GM12878 (cell line): ENCODE measurements around the gene MFSD1. TPM values are rescaled to one million over a fixed set of nuclear protein-coding genes. Genes with fewer than 3 reads are reported as not detected.

Experiments
- BMI1 ChIP-seq: fragments of 450-650 bp; IDR thresholded peaks from 2 replicates; pipeline ENCODE4 v1.6.1; 2016; ENCODE audit warnings: mild to moderate bottlenecking, moderate library complexity, borderline replicate concordance
- CHD2 ChIP-seq: IDR thresholded peaks from 2 replicates; pipeline ENCODE4 v1.6.1; 2011; ENCODE audit warnings: low read depth, low read length, improper control_type of control experiment, borderline replicate concordance
- CREB1 ChIP-seq: IDR thresholded peaks from 2 replicates; pipeline ENCODE4 v1.6.1; 2012; ENCODE audit warnings: low read depth, mild to moderate bottlenecking, inconsistent platforms
- IRF4 ChIP-seq: IDR thresholded peaks from 2 replicates; pipeline ENCODE4 v1.6.1; 2011; ENCODE audit warnings: low read depth, low read length
- SREBF1 ChIP-seq: IDR thresholded peaks from 2 replicates; pipeline ENCODE4 v1.6.1; 2012; ENCODE audit warnings: mild to moderate bottlenecking, low read length
- SREBF2 ChIP-seq: IDR thresholded peaks from 2 replicates; pipeline ENCODE4 v1.6.1; 2012; ENCODE audit warnings: mild to moderate bottlenecking, low read length
- YY1 ChIP-seq: IDR thresholded peaks from 2 replicates; pipeline ENCODE4 v1.6.1; 2011; ENCODE audit warnings: low read depth, mild to moderate bottlenecking, low read length
- ZNF24 ChIP-seq: fragments of 450-650 bp; IDR thresholded peaks from 2 replicates; pipeline ENCODE4 v1.6.1; 2017; ENCODE audit warnings: antibody characterized with exemption, mild to moderate bottlenecking
- polyA plus RNA-seq, 11 experiments: library from polyadenylated mRNA; depleted of rRNA in 4 of 11; unstranded in 6 of 11; stranded (reverse) in 5 of 11; fragments of >200 nt; fragmentation: Nextera tagmentation in 4 of 11; fragmentation: Illumina TruSeq in 1 of 11; extraction: Ambion mirVana in 4 of 11; extraction: Trizol in 1 of 11; gene quantifications; 1 replicate in 1 of 11; 2 replicates in 10 of 11; pipeline versions ENCODE4 v1.2.1 to v1.2.3, GENCODE V29; 2011 to 2016; ENCODE audit warnings: inconsistent platforms in 2 of 11, missing spikeins in 2 of 11, low read depth in 1 of 11
- total RNA-seq, 4 experiments: library from RNA; depleted of rRNA in 3 of 4; stranded (reverse); fragments of >200 nt in 3 of 4; fragmentation: Illumina TruSeq in 1 of 4; extraction: Trizol in 1 of 4; gene quantifications; 2 replicates each; pipeline versions ENCODE4 v1.2.1 to v1.2.3, GENCODE V29; 2013 to 2021
- TF ChIP-seq, protein P1 (sequence below): IDR thresholded peaks from 2 replicates; pipeline ENCODE4 v1.6.1; 2012; ENCODE audit warnings: improper control_type of control experiment, low read depth, low read length; ENCODE audit not compliant: insufficient replicate concordance
- TF ChIP-seq, protein P2 (sequence below): IDR thresholded peaks from 2 replicates; pipeline ENCODE4 v1.6.1; 2012; ENCODE audit warnings: low read depth, low read length, improper control_type of control experiment
- TF ChIP-seq, protein P3 (sequence below): fragments of 450-650 bp; IDR thresholded peaks from 2 replicates; pipeline ENCODE4 v1.6.1; 2016; ENCODE audit warnings: mild to moderate bottlenecking
- TF ChIP-seq, protein P4 (sequence below): fragments of 450-650 bp; IDR thresholded peaks from 2 replicates; pipeline ENCODE4 v1.6.1; 2017; ENCODE audit warnings: mild to moderate bottlenecking, moderate library complexity
- TF ChIP-seq, protein P5 (sequence below): IDR thresholded peaks from 2 replicates; pipeline ENCODE4 v1.6.1; 2012; ENCODE audit warnings: mild to moderate bottlenecking, low read depth, low read length

The MFSD1 gene
- total and polyA plus RNA-seq, 10 of the 15 experiments (the other 5 are each of a cell fraction or from before 2014, with no cell fraction given): 7.3 to 41.7 (median 28.6) TPM

DNA sequence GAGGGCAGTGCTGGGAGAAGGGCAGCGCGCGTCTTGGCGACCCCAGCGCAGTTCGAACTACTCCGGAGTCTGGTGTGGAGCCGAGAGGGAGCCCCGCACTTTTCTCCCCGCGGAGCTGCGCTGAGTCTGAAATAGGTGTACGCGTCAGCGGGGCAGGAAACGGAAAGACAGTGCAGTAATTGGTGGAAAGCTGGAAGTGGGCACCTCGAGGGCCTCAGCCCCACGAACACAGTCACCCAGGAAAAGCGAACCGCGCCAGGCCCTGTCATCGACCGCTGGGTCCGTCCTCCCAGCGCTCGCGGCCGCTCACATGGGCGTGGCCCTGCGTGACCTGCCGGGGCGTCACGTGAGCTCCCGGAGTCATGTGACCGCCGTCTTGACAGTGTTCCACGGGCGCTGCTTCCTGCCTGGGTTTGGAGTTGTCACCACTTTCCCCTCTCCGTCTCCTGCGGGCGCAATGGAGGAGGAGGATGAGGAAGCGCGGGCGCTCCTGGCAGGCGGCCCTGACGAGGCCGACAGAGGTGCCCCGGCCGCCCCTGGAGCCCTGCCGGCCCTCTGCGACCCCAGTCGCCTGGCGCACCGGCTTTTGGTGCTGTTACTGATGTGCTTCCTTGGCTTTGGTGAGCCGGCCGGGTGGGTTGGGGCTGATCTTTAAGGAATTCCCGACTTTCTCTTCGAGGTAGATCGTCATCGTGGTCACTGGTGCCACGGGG, at the start of gene MFSD1 (continued):
- TF ChIP-seq, protein P1, sequence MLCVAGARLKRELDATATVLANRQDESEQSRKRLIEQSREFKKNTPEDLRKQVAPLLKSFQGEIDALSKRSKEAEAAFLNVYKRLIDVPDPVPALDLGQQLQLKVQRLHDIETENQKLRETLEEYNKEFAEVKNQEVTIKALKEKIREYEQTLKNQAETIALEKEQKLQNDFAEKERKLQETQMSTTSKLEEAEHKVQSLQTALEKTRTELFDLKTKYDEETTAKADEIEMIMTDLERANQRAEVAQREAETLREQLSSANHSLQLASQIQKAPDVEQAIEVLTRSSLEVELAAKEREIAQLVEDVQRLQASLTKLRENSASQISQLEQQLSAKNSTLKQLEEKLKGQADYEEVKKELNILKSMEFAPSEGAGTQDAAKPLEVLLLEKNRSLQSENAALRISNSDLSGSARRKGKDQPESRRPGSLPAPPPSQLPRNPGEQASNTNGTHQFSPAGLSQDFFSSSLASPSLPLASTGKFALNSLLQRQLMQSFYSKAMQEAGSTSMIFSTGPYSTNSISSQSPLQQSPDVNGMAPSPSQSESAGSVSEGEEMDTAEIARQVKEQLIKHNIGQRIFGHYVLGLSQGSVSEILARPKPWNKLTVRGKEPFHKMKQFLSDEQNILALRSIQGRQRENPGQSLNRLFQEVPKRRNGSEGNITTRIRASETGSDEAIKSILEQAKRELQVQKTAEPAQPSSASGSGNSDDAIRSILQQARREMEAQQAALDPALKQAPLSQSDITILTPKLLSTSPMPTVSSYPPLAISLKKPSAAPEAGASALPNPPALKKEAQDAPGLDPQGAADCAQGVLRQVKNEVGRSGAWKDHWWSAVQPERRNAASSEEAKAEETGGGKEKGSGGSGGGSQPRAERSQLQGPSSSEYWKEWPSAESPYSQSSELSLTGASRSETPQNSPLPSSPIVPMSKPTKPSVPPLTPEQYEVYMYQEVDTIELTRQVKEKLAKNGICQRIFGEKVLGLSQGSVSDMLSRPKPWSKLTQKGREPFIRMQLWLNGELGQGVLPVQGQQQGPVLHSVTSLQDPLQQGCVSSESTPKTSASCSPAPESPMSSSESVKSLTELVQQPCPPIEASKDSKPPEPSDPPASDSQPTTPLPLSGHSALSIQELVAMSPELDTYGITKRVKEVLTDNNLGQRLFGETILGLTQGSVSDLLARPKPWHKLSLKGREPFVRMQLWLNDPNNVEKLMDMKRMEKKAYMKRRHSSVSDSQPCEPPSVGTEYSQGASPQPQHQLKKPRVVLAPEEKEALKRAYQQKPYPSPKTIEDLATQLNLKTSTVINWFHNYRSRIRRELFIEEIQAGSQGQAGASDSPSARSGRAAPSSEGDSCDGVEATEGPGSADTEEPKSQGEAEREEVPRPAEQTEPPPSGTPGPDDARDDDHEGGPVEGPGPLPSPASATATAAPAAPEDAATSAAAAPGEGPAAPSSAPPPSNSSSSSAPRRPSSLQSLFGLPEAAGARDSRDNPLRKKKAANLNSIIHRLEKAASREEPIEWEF: no peak
- TF ChIP-seq IRF4 (no peak), CHD2 (no peak), SREBF2 (no peak), YY1 (peak; percentile 32), CREB1 (peak; percentile 39; the same call in 1 of the 2 replicates), SREBF1 (no peak), ZNF24 (no peak), BMI1 (no peak)
- TF ChIP-seq, protein P2, sequence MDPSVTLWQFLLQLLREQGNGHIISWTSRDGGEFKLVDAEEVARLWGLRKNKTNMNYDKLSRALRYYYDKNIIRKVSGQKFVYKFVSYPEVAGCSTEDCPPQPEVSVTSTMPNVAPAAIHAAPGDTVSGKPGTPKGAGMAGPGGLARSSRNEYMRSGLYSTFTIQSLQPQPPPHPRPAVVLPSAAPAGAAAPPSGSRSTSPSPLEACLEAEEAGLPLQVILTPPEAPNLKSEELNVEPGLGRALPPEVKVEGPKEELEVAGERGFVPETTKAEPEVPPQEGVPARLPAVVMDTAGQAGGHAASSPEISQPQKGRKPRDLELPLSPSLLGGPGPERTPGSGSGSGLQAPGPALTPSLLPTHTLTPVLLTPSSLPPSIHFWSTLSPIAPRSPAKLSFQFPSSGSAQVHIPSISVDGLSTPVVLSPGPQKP: peak; percentile 39; the same call in 1 of the 2 replicates
- TF ChIP-seq, protein P3, sequence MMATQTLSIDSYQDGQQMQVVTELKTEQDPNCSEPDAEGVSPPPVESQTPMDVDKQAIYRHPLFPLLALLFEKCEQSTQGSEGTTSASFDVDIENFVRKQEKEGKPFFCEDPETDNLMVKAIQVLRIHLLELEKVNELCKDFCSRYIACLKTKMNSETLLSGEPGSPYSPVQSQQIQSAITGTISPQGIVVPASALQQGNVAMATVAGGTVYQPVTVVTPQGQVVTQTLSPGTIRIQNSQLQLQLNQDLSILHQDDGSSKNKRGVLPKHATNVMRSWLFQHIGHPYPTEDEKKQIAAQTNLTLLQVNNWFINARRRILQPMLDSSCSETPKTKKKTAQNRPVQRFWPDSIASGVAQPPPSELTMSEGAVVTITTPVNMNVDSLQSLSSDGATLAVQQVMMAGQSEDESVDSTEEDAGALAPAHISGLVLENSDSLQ: 0 out of 2 replicates have a peak, but pooled peaks have one; percentile 22
- TF ChIP-seq, protein P4, sequence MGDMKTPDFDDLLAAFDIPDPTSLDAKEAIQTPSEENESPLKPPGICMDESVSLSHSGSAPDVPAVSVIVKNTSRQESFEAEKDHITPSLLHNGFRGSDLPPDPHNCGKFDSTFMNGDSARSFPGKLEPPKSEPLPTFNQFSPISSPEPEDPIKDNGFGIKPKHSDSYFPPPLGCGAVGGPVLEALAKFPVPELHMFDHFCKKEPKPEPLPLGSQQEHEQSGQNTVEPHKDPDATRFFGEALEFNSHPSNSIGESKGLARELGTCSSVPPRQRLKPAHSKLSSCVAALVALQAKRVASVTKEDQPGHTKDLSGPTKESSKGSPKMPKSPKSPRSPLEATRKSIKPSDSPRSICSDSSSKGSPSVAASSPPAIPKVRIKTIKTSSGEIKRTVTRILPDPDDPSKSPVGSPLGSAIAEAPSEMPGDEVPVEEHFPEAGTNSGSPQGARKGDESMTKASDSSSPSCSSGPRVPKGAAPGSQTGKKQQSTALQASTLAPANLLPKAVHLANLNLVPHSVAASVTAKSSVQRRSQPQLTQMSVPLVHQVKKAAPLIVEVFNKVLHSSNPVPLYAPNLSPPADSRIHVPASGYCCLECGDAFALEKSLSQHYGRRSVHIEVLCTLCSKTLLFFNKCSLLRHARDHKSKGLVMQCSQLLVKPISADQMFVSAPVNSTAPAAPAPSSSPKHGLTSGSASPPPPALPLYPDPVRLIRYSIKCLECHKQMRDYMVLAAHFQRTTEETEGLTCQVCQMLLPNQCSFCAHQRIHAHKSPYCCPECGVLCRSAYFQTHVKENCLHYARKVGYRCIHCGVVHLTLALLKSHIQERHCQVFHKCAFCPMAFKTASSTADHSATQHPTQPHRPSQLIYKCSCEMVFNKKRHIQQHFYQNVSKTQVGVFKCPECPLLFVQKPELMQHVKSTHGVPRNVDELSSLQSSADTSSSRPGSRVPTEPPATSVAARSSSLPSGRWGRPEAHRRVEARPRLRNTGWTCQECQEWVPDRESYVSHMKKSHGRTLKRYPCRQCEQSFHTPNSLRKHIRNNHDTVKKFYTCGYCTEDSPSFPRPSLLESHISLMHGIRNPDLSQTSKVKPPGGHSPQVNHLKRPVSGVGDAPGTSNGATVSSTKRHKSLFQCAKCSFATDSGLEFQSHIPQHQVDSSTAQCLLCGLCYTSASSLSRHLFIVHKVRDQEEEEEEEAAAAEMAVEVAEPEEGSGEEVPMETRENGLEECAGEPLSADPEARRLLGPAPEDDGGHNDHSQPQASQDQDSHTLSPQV: no peak
- TF ChIP-seq, protein P5, sequence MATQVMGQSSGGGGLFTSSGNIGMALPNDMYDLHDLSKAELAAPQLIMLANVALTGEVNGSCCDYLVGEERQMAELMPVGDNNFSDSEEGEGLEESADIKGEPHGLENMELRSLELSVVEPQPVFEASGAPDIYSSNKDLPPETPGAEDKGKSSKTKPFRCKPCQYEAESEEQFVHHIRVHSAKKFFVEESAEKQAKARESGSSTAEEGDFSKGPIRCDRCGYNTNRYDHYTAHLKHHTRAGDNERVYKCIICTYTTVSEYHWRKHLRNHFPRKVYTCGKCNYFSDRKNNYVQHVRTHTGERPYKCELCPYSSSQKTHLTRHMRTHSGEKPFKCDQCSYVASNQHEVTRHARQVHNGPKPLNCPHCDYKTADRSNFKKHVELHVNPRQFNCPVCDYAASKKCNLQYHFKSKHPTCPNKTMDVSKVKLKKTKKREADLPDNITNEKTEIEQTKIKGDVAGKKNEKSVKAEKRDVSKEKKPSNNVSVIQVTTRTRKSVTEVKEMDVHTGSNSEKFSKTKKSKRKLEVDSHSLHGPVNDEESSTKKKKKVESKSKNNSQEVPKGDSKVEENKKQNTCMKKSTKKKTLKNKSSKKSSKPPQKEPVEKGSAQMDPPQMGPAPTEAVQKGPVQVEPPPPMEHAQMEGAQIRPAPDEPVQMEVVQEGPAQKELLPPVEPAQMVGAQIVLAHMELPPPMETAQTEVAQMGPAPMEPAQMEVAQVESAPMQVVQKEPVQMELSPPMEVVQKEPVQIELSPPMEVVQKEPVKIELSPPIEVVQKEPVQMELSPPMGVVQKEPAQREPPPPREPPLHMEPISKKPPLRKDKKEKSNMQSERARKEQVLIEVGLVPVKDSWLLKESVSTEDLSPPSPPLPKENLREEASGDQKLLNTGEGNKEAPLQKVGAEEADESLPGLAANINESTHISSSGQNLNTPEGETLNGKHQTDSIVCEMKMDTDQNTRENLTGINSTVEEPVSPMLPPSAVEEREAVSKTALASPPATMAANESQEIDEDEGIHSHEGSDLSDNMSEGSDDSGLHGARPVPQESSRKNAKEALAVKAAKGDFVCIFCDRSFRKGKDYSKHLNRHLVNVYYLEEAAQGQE: no peak
